HUES6 (cell line): ENCODE data around the gene USH2A.

Experiments
- H3K27ac ChIP-seq: 2 replicates; pipeline ENCODE4 v1.7.0; 2013; ENCODE audit warnings: low read depth, mild to moderate bottlenecking, low read length, inconsistent platforms
- H3K27me3 ChIP-seq: 2 replicates; pipeline ENCODE4 v1.6.1; 2013; ENCODE audit warnings: low read length; ENCODE audit not compliant: control insufficient read depth, insufficient read depth
- H3K36me3 ChIP-seq: 2 replicates; pipeline ENCODE4 v1.6.1; 2013; ENCODE audit warnings: low read length; ENCODE audit not compliant: control insufficient read depth, insufficient read depth
- H3K4me1 ChIP-seq: 2 replicates; pipeline ENCODE4 v1.6.1; 2013; ENCODE audit warnings: low read length; ENCODE audit not compliant: control insufficient read depth, insufficient read depth
- H3K4me3 ChIP-seq: 2 replicates; pipeline ENCODE4 v1.5.1; 2013; ENCODE audit warnings: low read depth, low read length
- H3K9ac ChIP-seq: one replicate; pipeline ENCODE4 v1.6.1; 2013; ENCODE audit warnings: mild to moderate bottlenecking, low read length
- H3K9me3 ChIP-seq: 2 replicates; pipeline ENCODE4 v1.6.1; 2013; ENCODE audit warnings: low read depth, low read length; ENCODE audit not compliant: control insufficient read depth, insufficient read depth

The USH2A gene

DNA sequence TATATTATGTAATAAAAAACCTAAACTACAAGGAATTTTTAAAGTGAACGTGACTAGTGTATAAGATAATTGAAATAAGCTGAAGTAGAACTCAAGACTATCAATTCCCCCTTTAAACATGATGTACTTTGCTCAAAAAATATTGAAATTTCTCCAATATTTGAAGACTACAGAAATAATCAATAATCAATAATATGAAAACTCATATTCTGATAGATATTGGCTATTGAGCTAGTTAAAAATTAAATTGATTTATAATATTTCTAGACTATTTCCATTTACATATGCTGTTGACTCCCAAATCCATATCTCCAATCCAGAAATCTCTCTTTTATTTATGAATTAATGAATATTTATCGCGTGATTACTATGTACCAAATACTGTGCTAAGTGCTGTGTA, 133.2 kb downstream of the USH2A start:
- Histone ChIP-seq H3K4me1 (no peaks in the 10 kb centered on the region), H3K9me3 (peaks cover 9% of the 10 kb centered on the region), H3K27me3 (no peaks in the 10 kb centered on the region), H3K36me3 (no peaks in the 10 kb centered on the region), H3K27ac (no peak overlapping the region), H3K9ac (no peak overlapping the region), H3K4me3 (no peak overlapping the region)

DNA sequence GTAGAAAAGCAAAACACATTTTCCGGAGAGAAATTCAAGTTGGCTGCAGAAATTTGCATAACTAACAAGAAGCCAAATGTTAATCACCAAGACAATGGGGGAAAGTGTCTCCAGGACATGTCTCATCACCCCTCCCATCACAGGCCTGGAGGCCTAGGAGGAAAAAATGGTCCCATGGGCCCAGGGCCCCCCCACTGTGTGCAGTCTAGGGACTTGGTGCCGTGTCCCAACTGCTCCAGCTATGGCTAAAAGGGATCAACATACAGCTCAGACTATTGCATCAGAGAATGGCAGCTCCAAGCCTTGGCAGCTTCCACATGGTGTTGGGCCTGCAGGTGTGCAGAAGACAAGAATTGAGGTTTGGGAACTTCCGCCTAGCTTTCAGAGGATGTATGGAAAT, 138.2 kb downstream of the USH2A start:
- Histone ChIP-seq H3K4me3 (no peak overlapping the region), H3K27me3 (no peaks in the 10 kb centered on the region), H3K9ac (no peak overlapping the region), H3K9me3 (peaks cover 19% of the 10 kb centered on the region), H3K27ac (no peak overlapping the region), H3K36me3 (no peaks in the 10 kb centered on the region), H3K4me1 (no peaks in the 10 kb centered on the region)

DNA sequence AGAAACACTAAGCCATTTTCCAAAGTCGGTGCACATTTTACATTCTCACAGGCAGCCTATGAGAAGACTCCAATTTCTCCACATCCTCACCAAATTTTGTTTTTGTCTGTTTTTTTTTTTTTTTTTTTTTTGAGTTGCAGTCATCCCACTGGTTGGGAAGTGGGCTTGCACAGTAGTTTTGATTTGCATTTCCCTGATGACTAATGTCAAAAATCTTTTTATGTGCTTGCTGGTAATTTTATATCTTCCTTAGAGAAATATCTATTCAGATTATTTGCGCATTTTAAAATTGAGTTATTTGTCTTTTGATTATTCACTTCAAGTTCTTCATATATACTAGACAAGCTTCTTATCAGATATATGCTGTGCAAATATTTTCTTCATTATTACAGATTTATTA, 141.5 kb downstream of the USH2A start:
- Histone ChIP-seq H3K9ac (no peak overlapping the region), H3K27ac (no peak overlapping the region), H3K27me3 (no peaks in the 10 kb centered on the region), H3K36me3 (no peaks in the 10 kb centered on the region), H3K4me3 (no peak overlapping the region), H3K9me3 (peaks cover 19% of the 10 kb centered on the region), H3K4me1 (no peaks in the 10 kb centered on the region)

DNA sequence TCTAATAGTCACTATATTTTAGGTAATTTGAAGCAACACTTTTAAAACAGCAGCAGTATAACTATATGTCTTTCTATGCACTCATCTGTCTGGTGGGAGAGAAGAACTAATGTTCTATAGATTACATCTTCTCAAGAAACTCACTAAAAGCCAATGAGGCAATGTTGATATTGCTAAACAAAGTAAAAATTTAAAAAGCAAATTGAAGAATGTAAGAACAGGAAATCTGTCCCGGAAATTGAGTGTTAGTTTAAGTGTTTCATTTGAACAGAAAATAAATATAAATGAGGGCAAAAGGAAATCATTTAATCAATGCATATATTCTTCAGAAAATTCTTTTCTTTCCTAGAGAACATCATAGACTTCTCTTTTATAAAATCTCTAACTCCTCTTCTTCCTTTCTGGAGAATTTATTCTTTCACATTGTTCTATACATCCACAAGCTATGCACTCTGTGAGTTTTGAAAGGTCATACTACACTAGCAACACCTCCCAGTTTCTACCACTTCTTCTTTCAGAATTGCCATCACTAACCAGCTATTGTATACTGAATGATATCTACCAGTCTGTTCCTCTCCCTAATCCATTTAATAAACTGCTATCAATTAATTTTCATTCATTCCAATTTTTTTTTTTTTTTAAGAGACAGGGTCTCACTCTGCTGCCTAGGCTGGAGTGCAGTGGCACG, 153.0 kb downstream of the USH2A start:
- Histone ChIP-seq H3K4me1 (no peaks in the 10 kb centered on the region; the same call in 1 of the 2 replicates), H3K36me3 (no peaks in the 10 kb centered on the region), H3K9ac (no peak overlapping the region), H3K27me3 (no peaks in the 10 kb centered on the region), H3K27ac (no peak overlapping the region), H3K4me3 (no peak overlapping the region), H3K9me3 (no peaks in the 10 kb centered on the region)

DNA sequence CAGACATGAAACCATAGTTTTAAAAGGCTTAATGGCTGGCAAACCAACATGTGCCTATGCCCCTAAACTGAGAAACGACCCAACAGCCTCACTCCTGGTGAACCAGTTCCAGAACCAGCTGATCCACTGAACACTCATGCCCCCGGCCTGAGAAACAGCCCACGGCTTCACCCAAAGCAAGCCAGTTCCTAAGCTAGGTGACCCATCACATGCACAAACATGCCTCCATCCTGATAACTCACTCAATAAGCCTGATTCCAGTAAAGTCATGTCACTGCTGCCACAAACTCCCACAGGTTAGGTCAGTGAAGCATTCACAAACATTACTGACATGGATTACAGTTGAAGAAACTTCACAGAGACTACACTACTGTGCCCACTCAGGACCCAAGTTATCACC, 161.6 kb downstream of the USH2A start:
- Histone ChIP-seq H3K36me3 (no peaks in the 10 kb centered on the region), H3K9me3 (no peaks in the 10 kb centered on the region), H3K4me1 (no peaks in the 10 kb centered on the region), H3K4me3 (no peak overlapping the region), H3K27ac (no peak overlapping the region), H3K9ac (no peak overlapping the region), H3K27me3 (no peaks in the 10 kb centered on the region)

DNA sequence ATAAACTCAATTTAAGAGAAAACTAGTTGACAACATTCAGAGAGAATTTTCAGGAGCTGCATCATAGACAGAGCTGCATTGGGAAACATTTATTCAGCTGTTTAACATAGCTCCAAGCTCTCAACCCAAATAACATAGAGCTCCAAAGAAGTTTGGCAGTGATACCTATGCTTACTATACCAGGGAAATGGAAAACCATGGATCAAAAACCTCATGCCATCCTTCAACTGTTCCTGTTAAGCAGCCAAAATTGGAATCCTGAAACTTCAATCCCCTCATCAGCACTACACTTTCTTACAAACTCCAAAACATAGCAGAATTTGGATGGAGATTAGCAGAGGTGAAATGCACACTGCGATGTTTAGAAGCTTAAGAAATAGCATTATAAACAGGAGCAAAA, 164.4 kb downstream of the USH2A start:
- H3K4me3 ChIP-seq = no peak overlapping the region
- no peaks in the 10 kb centered on the region for H3K27me3 ChIP-seq
- H3K4me1 ChIP-seq = no peaks in the 10 kb centered on the region

DNA sequence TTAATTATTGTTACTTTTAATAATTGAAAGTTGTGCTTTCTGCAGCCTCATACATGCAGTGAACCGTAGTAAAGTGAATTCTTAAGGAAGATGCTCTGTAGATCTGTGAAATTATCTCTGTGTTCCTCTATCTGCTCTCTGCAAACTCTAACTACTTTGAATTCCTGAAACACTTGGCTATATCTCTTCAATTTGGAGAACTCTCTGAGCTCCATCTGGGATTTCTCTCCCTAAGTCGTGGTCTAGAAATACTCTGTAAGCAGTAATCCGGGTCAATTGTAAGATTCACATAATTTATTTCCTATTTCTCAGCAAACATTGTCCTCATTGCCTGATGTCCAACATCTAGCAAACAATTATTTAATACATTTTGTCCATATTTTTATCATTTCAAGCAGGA, 164.9 kb downstream of the USH2A start:
- Histone ChIP-seq H3K9me3 (no peaks in the 10 kb centered on the region), H3K4me3 (no peak overlapping the region), H3K27ac (no peak overlapping the region), H3K4me1 (no peaks in the 10 kb centered on the region), H3K36me3 (no peaks in the 10 kb centered on the region), H3K27me3 (no peaks in the 10 kb centered on the region), H3K9ac (no peak overlapping the region)

More for the DNA sequence above, 164.4 kb downstream of the USH2A start:
- no peak overlapping the region for H3K9ac ChIP-seq
- no peaks in the 10 kb centered on the region for H3K9me3 ChIP-seq
- no peaks in the 10 kb centered on the region for H3K36me3 ChIP-seq
- H3K27ac ChIP-seq = no peak overlapping the region

DNA sequence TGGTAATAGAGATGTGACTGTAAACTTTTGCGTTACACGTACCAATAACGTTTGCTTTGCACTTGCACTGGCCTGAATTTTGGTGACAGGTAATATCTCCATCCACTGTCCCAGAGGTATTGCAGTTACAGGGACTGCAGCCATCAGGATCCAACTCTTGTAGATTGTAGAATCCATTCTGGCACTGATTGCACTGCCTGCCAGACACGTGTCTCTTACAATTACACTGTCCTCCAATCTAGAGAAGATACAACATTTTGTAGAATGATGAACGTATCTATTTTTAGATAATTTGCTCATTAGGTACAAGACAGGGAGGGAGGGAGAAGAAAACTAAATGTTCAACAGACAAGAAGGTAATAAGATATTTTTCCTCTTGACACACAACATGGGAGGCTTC, 172.4 kb downstream of the USH2A start:
- H3K9me3 ChIP-seq = no peaks in the 10 kb centered on the region
- no peaks in the 10 kb centered on the region for H3K36me3 ChIP-seq
- H3K27ac ChIP-seq = no peak overlapping the region
- H3K27me3 ChIP-seq = no peaks in the 10 kb centered on the region
- H3K9ac ChIP-seq = no peak overlapping the region
- H3K4me3 ChIP-seq = no peak overlapping the region
- H3K4me1 ChIP-seq = peaks cover 8% of the 10 kb centered on the region

DNA sequence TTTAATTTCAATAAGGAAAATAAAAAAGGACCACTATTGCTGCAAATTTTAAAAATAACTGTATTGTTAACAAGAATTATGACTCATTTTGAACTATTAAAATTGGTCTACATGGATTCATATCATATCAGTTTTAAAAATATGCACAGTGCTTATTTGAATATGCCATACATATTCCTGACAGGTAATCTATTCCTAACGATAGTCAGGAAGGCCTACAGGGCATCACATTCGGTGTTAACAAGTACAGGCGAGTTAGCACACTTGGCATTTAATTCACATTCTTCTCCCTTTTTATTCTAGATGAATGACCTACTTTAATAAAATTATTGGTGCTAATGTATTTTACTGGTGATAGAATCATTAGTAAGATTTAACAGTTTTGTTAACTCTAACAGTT, 174.6 kb downstream of the USH2A start:
- Histone ChIP-seq H3K27ac (no peak overlapping the region), H3K9me3 (no peaks in the 10 kb centered on the region), H3K4me1 (peaks cover 8% of the 10 kb centered on the region), H3K36me3 (no peaks in the 10 kb centered on the region), H3K4me3 (no peak overlapping the region), H3K27me3 (no peaks in the 10 kb centered on the region), H3K9ac (no peak overlapping the region)

DNA sequence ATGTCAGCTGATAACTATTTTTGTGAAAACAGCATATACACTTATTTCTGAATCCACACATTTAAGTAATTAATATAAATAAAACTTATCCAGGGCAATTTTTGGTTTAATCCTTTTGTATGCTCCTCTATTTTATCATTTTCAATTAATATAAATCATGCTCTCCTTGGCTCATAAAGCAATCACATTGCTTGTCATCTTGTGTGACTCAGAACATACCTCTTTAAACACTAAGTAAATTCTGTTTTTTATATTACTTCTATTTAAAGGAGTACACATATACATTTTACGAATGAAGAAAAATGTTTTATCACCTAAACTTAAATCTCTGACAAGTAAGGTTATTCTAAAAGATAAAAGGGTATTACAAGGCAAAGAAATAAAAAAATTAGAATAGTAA, 175.3 kb downstream of the USH2A start:
- Histone ChIP-seq H3K9ac (no peak overlapping the region), H3K36me3 (no peaks in the 10 kb centered on the region), H3K4me3 (no peak overlapping the region), H3K4me1 (peaks cover 8% of the 10 kb centered on the region), H3K9me3 (no peaks in the 10 kb centered on the region), H3K27me3 (no peaks in the 10 kb centered on the region), H3K27ac (no peak overlapping the region)

DNA sequence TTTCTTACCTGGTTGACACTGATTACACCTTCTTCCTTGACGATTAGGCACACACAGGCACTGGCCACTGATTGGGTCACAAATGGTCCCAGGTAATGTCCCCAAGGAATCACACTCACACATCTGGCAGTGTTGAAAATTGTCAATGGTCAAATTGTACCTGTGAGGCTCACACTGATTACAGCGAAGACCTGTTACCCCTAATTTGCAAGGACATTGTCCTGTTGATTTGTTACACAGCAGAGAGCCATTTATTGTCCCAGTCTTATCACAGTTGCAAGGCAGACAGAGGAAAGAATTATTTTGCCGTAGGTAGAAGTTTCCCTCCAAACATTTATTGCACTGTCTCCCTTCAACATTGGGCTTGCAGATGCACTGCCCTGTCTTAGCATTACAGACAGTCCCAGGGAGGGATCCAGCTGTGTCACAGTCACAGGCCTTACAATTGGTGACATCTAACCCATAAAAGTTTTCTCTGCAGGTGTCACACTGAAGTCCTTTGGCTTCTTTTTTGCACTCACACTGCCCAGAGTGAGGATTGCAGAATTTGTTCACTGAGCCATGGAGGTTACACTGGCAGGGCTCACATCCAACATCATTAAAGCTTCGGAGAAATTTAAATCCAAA, 176.6 kb downstream of the USH2A start:
- no peak overlapping the region for H3K9ac ChIP-seq
- H3K27ac ChIP-seq = no peak overlapping the region
- H3K4me3 ChIP-seq = no peak overlapping the region
- H3K27me3 ChIP-seq = no peaks in the 10 kb centered on the region
- no peaks in the 10 kb centered on the region for H3K36me3 ChIP-seq
- no peaks in the 10 kb centered on the region for H3K9me3 ChIP-seq
- H3K4me1 ChIP-seq = peaks cover 8% of the 10 kb centered on the region
